Esophagus muscularis mucosa (tissue), 4 donors: ENCODE data around the gene AGTR1. TPM values are rescaled to one million over a fixed set of nuclear protein-coding genes. Genes with fewer than 3 reads are reported as not detected.

ENCODE experiments used
- DNase-seq: peaks from one replicate; pipeline ENCODE4 v3.0.0-alpha.2; 2017; ENCODE audit errors: extremely low spot score
- H3K27ac ChIP-seq, 4 donors: fragments of 200-600 bp; sonication (generic); replicated peaks in 1 of 4; 1 replicate in 3 of 4; 2 replicates in 1 of 4; pipeline ENCODE4 v1.5.1; 2016 to 2019; ENCODE audit warnings: mild to moderate bottlenecking in 1 of 4
- H3K27me3 ChIP-seq, 4 donors: fragments of 200-600 bp; sonication (generic); one replicate each; pipeline versions ENCODE4 v1.5.1 to v1.6.0; 2016 to 2019
- H3K36me3 ChIP-seq, 4 donors: fragments of 200-600 bp; sonication (generic); one replicate each; pipeline ENCODE4 v1.5.1; 2016 to 2019
- H3K4me1 ChIP-seq, 4 donors: fragments of 200-600 bp; sonication (generic); one replicate each; pipeline ENCODE4 v1.5.1; 2016 to 2019
- H3K4me3 ChIP-seq, 4 donors: fragments of 200-600 bp; sonication (generic); 1 replicate in 2 of 4; 2 replicates in 2 of 4; pipeline ENCODE4 v1.5.1; 2016 to 2019; ENCODE audit warnings: mild to moderate bottlenecking in 4 of 4, moderate library complexity in 1 of 4
- H3K9me3 ChIP-seq, 4 donors: fragments of 200-600 bp; sonication (generic); 1 replicate in 3 of 4; 2 replicates in 1 of 4; pipeline ENCODE4 v1.5.1; 2016 to 2019
- CTCF ChIP-seq, 3 experiments: fragments of 200-600 bp in 2 of 3; fragments of 450-650 bp in 1 of 3; sonication (generic) in 2 of 3; IDR thresholded peaks; one replicate each; pipeline ENCODE4 v1.5.1; 2017 to 2019; ENCODE audit warnings: antibody characterized with exemption in 3 of 3, mild to moderate bottlenecking in 2 of 3, moderate library complexity in 1 of 3
- EP300 ChIP-seq: sonication (generic); formaldehyde crosslinking; IDR thresholded peaks from one replicate; pipeline ENCODE4 v1.6.1; 2017; ENCODE audit warnings: antibody characterized with exemption
- POLR2A ChIP-seq: fragments of 450-650 bp; IDR thresholded peaks from one replicate; pipeline ENCODE4 v1.6.1; 2017; ENCODE audit warnings: antibody characterized with exemption, moderate library complexity, mild to moderate bottlenecking, low read depth
- POLR2AphosphoS5 ChIP-seq, 2 donors: sonication (generic); formaldehyde crosslinking; IDR thresholded peaks; one replicate each; pipeline ENCODE4 v1.6.1; 2017; ENCODE audit warnings: antibody characterized with exemption in 2 of 2
- WGBS: methylation state at CpG from one replicate; pipeline ENCODE4 v1.1.5; 2018; 5-methylcytosine and 5-hydroxymethylcytosine counted together
- intact Hi-C: fragments of 100-400 bp; cut with DNase I; formaldehyde crosslinking; loops from one replicate; pipeline ENCODE4 v1.15.1; 2023
- total RNA-seq, 4 donors: library from RNA; depleted of rRNA; stranded (reverse); fragments of >200 nt; gene quantifications; one replicate each; pipeline versions ENCODE4 v1.1.0 to v1.2.1, GENCODE V29; 2016

AGTR1 gene
- 10 to 100 TPM; 11.3 to 17.4 (median 14.4) TPM for total RNA-seq

- H3K4me1 ChIP-seq = peaks cover 0 to 20% (median 13%) of the 10 kb centered on the region in 4 donors
- no peaks in the 10 kb centered on the region for H3K36me3 ChIP-seq
- intact Hi-C loops = no loop called here
- no peak for DNase-seq
- no peaks in the 10 kb centered on the region for H3K27me3 ChIP-seq
- H3K4me3 ChIP-seq = peak within 1 kb of the TSS; percentile 65 to 79 (median 70)
- no peaks in the 10 kb centered on the region for H3K9me3 ChIP-seq
- no peak for TF ChIP-seq EP300
- TF ChIP-seq POLR2AphosphoS5 (IDR thresholded peaks at IDR 0.05) = peak; percentile 45 to 76
- peak; percentile 17 for TF ChIP-seq POLR2A
- WGBS = 4% methylated on average over 18 of the region's 61 CpGs
- peak within 1 kb of the TSS; percentile 63 to 74 (median 68) for H3K27ac ChIP-seq
These were observed at the start of gene AGTR1 for GRCh38 chr3:148697306-148698189. Gene AGTR1 (plus strand): TSS chr3:148697903. CDS start chr3:148741036, 43,133 bp downstream.

- DNase-seq = no peak
- Histone ChIP-seq H3K27me3 (no peaks in the 10 kb centered on the region), H3K4me3 (no peak overlapping the region), H3K27ac (no peak overlapping the region), H3K4me1 (peaks cover 0 to 9% (median under 1%) of the 10 kb centered on the region in 4 donors), H3K9me3 (no peaks in the 10 kb centered on the region), H3K36me3 (no peaks in the 10 kb centered on the region)
- WGBS = 59% methylated on average over 3 of the region's 3 CpGs
- intact Hi-C loops = no loop called here
- TF ChIP-seq POLR2A = no peak
- TF ChIP-seq CTCF (IDR thresholded peaks at IDR 0.05) = no peak
- TF ChIP-seq POLR2AphosphoS5 (IDR thresholded peaks at IDR 0.05) = no peak
- TF ChIP-seq EP300 = no peak
These were observed 48.9 kb upstream of the AGTR1 start for GRCh38 chr3:148648685-148649352.

GRCh38 chr3:148651549-148651948 lies 46.2 kb upstream of the AGTR1 start:
- H3K9me3 ChIP-seq = no peaks in the 10 kb centered on the region
- H3K4me1 ChIP-seq = peaks cover 0 to 8% (median 0%) of the 10 kb centered on the region in 4 donors
- 90% methylated on average over 6 of the region's 6 CpGs for WGBS
- no peak for DNase-seq
- intact Hi-C loops = no loop called here
- H3K27ac ChIP-seq = no peak overlapping the region
- H3K36me3 ChIP-seq = no peaks in the 10 kb centered on the region
- no peak overlapping the region for H3K4me3 ChIP-seq
- TF ChIP-seq CTCF (IDR thresholded peaks at IDR 0.05) (no peak), POLR2AphosphoS5 (IDR thresholded peaks at IDR 0.05) (no peak), EP300 (no peak), POLR2A (no peak)
- no peaks in the 10 kb centered on the region for H3K27me3 ChIP-seq

- Histone ChIP-seq H3K27ac (no peak overlapping the region), H3K9me3 (no peaks in the 10 kb centered on the region), H3K36me3 (no peaks in the 10 kb centered on the region), H3K27me3 (no peaks in the 10 kb centered on the region), H3K4me3 (no peak overlapping the region), H3K4me1 (no peaks in the 10 kb centered on the region)
- no peak for TF ChIP-seq CTCF (IDR thresholded peaks at IDR 0.05)
- TF ChIP-seq EP300 = no peak
- WGBS = 87% methylated on average over 4 of the region's 4 CpGs
- intact Hi-C loops = no loop called here
- no peak for DNase-seq
These were observed 43.3 kb upstream of the AGTR1 start for GRCh38 chr3:148654433-148654832.

GRCh38 chr3:148657470-148657869 lies 40.2 kb upstream of the AGTR1 start:
- H3K36me3 ChIP-seq = no peaks in the 10 kb centered on the region
- 91% methylated on average over 4 of the region's 4 CpGs for WGBS
- H3K4me1 ChIP-seq = no peaks in the 10 kb centered on the region
- H3K4me3 ChIP-seq = no peak overlapping the region
- H3K27me3 ChIP-seq = no peaks in the 10 kb centered on the region
- DNase-seq = no peak
- H3K27ac ChIP-seq = no peak overlapping the region
- intact Hi-C loops = no loop called here
- no peak for TF ChIP-seq EP300
- no peaks in the 10 kb centered on the region for H3K9me3 ChIP-seq
